ELR (cell line): ENCODE measurements around the gene FRAS1.
A peak's percentile ranks its signal among the peaks of the same experiment; 100 is the strongest.

ENCODE experiments used
- DNase-seq: peaks from one replicate; pipeline ENCODE4 v3.0.0-alpha.2; 2015; ENCODE audit warnings: low read depth

Gene FRAS1

DNA sequence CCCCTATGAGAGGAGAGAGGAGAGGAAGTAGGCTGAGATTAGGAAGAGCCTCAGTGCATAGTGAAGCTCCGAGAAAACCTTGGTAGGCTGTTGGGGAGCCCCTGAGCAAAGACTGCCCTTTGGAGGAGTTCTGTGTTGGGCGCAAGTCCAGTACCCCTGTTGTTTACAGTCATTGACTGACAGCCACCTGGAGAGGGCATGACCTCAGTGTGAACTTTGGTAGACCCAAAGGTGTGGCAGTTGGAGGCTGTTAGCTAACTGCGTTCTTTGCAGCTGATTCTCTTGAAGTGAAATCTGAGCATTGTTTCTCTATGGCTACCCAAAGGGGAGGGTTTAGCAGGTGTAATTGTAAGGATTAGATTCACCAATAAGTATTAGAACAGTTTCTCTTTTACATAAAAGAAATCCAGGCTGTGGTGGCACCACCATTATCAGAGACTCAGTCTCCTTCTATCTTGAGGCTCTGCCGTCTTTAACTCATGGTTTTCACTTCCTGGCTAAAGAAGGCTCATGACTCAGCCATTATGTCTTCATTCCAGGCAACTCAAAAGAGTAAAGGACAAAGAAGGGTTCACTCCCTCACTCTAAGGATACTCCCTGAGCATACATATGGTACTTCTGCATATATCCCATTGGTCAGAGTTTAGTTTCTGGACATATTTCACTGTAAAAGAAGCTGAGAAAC is 527.9 kb downstream of the FRAS1 start:
- peak; percentile 33 for DNase-seq

DNA sequence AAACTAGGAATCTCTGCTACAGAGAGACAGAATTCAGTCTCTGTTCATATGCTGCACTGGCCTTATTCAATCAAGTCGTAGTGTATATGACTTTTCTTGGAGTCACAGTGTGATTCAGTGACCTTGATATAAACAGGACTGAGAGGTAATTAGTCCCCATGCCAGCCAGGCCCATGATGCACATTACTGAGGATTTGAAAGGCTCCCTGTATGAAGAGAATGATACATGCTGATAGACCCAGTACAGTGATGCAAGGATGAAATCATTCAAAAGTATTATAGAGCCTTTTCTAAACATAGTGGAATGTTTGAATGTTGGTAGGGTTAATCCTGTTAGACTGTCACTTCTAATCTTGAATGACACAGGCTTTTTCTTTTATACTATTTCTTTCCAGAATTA is 528.5 kb downstream of the FRAS1 start:
- DNase-seq: peak; percentile 67

DNA sequence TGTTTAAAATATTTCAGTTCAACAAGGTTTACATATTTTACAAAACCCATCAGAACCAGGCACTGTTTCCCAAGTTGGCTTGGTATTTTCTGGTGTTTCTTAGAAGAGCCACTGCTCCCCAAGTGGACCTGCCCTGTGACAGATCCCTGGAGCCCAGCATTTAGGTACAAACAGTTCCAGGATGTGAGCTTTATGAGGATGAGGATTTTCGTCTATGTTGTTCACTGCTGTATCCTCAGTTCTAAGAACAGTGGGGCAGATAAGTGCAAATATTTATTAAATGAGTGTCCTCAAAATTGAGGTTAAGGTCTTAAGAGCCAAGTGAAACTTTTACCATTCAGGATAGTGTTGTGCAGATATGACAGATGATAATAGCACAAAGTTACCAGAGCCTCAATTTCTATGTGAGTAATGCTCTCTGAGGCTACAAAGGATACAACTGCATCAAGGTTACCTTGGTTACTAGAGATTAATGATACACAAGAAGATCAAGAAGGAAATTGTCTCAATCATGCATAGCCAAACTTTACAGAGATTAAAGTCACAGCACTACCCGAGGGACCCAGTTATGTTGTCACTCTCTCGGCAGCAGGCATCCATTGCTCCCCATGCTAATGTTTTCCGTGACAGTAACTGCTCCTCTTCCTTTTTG is 531.9 kb downstream of the FRAS1 start:
- no peak for DNase-seq

DNA sequence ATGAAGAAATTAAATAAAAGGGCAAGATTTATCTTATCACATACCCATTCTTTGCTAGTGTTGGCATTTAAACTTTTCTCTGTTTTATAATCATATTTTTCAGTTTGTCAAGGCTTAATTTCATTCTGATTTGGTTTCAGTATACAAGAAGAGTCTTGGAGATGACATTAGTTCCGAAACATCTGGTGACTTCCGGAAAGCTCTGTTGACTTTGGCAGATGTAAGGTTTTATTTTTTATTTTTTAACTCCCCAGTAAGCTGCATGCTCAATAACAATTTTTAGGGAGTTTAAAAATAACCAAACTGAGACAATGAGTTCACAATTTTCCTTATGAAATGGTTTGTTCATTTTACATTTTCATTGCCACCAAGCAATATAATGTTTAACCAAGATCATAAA is 534.3 kb downstream of the FRAS1 start:
- DNase-seq: no peak

DNA sequence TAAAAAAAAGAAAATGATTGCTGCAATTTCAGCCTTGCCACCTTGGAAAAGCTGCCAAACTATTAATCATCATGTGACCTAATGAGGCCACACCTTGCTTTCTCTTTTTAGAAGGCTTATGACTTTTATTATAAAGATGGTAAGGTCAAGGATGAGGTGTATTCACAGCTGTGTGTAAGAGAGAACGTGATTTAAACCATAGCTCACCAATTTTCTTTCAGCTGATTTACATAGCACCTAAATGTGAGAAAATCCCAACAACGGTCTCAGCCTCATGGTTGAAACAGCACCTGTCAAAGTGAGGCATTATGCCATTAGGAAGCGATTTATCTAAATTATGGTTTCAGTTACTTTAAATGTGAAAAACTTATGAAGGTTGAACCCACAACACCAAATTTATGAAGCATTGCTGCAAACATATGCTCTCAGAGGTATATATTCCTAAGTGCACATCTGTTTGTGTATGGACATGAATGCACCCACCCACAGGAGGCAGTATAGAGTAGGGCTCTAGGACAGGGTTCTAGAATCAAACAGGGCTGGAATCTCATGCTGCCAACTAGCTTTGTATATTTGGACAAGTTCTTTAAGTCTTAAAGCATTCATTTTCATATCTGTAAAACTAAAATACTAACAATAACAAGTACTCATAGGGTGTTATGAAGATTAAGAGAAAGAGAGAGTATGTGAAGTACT is 535.1 kb downstream of the FRAS1 start:
- peak; percentile 7 for DNase-seq
